Pancreas (tissue), 10 donors: ENCODE measurements around the gene ARHGAP22. TPM values are rescaled to one million over a fixed set of nuclear protein-coding genes. Genes with fewer than 3 reads are reported as not detected.

Experiments
- ATAC-seq, 4 donors: fragments of 200-7000 bp; cut with Tn5 transposase; one replicate each; pipeline versions ENCODE4 v1.8.0 to v1.9.1; 2020; ENCODE audit warnings: mild to moderate bottlenecking in 4 of 4, moderate library complexity in 4 of 4
- DNase-seq, 6 donors: peaks; one replicate each; pipeline ENCODE4 v3.0.0-alpha.2; 2020
- FAIRE-seq: peaks from 2 replicates; lab custom pipeline; 2012; peaks lifted over from hg19 to GRCh38; lab: Jason Lieb, UNC
- H3K27ac ChIP-seq, 4 donors: fragments of 200-600 bp; sonication (generic); 1 replicate in 3 of 4; 2 replicates in 1 of 4; pipeline versions ENCODE4 v1.5.0 to v1.8.0; 2020
- H3K27me3 ChIP-seq, 4 donors: fragments of 200-600 bp; one replicate each; pipeline ENCODE4 v1.8.0; 2021
- H3K36me3 ChIP-seq, 3 donors: fragments of 200-600 bp; sonication (generic) in 1 of 3; one replicate each; pipeline versions ENCODE4 v1.5.0 to v1.8.0; 2020 to 2021
- H3K4me1 ChIP-seq, 3 donors: fragments of 200-600 bp; one replicate each; pipeline ENCODE4 v1.8.0; 2021
- H3K4me3 ChIP-seq, 4 donors: fragments of 200-600 bp; sonication (generic) in 2 of 4; one replicate each; pipeline versions ENCODE4 v1.5.0 to v1.8.0; 2020 to 2021
- H3K9me3 ChIP-seq, 4 donors: fragments of 200-600 bp; one replicate each; pipeline ENCODE4 v1.8.0; 2021
- CTCF ChIP-seq, 4 donors: fragments of 200-600 bp; sonication (generic) in 3 of 4; IDR thresholded peaks; one replicate each; pipeline versions ENCODE4 v1.5.0 to v1.8.0; 2021; ENCODE audit warnings: antibody characterized with exemption in 4 of 4
- WGBS, 2 donors: extraction: QIAGEN DNeasy Blood & Tissue Kit; methylation state at CpG; one replicate each; pipeline ENCODE4 v1.1.7; 2013; 5-methylcytosine and 5-hydroxymethylcytosine counted together
- intact Hi-C, 3 donors: fragments of 100-400 bp; cut with DNase I; formaldehyde crosslinking; loops; one replicate each; pipeline versions ENCODE4 v1.11.1 to v1.14.2; 2022
- polyA plus RNA-seq, 2 donors: library from polyadenylated mRNA; stranded (reverse); fragments of 200-250 nt; gene quantifications; one replicate each; pipeline ENCODE4 v1.2.3, GENCODE V29; 2013
- total RNA-seq, 6 donors: library from RNA; stranded (reverse); fragmentation: NEBNext Ultra II Directional in 4 of 6; extraction: Animal tissue kit (Norgen Biotek cat#: 25700) in 4 of 6; gene quantifications; one replicate each; pipeline versions ENCODE4 v1.2.1 to v1.2.4, GENCODE V29; 2021 to 2023
- donor health status: healthy with polysubstance abuse.
- donor health status: DM: no; HTN: no; CAD: no; lungs with moderate emphysema.
- donor health status: DM: no; HTN: no; CAD: no.
- donor health status: control.
- donor health status: control.
- donor health status: Bipolar disorder and iron deficiency.
- donor health status: DM: yes; HTN: yes; CAD: no.
- donor health status: DM: no; HTN: no; CAD: no.
- donor health status: DM: no; HTN: no; CAD: no.
- donor health status: DM: yes; HTN: yes; CAD: no.

Gene ARHGAP22
- total and polyA plus RNA-seq, 8 donors = 1.1 to 6.0 (median 1.9) TPM

DNA sequence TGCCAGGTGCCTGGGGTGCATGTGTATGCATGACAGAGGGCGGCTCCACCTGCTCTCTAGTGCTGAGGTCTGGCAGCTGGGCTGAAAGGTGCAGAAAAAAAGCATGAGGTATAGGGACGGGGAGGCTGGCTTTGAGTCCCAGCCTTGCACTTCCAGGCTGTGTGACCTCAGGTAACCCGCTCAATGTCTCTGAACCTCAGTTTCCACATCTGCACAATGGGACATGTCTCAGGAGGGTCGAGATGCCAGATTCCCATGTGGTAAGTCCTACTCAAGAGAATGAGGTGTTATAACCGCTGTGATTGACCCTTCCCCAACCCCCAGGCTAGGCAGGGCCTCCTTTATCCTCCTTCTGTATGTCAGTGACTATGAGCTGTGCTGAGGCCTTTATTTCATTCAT lies 48.8 kb downstream of the ARHGAP22 start:
- no peaks in the 10 kb centered on the region for H3K4me1 ChIP-seq
- H3K36me3 ChIP-seq = no peaks in the 10 kb centered on the region
- WGBS, 2 donors = 84 to 92% methylated on average over 5 of the region's 5 CpGs
- no peaks in the 10 kb centered on the region for H3K9me3 ChIP-seq
- ATAC-seq (no peak), FAIRE-seq (no peak), DNase-seq (peak in 1 of 6 donors; percentile 2)
- H3K27me3 ChIP-seq = no peaks in the 10 kb centered on the region
- TF ChIP-seq CTCF (IDR thresholded peaks at IDR 0.05) = no peak
- H3K27ac ChIP-seq = no peak overlapping the region
- H3K4me3 ChIP-seq = no peak overlapping the region
- intact Hi-C loops = loop anchor here in 1 of 3 donors (10.0 kb wide), 1 partner anchor 99 kb away; no protein-coding TSS in a partner anchor

DNA sequence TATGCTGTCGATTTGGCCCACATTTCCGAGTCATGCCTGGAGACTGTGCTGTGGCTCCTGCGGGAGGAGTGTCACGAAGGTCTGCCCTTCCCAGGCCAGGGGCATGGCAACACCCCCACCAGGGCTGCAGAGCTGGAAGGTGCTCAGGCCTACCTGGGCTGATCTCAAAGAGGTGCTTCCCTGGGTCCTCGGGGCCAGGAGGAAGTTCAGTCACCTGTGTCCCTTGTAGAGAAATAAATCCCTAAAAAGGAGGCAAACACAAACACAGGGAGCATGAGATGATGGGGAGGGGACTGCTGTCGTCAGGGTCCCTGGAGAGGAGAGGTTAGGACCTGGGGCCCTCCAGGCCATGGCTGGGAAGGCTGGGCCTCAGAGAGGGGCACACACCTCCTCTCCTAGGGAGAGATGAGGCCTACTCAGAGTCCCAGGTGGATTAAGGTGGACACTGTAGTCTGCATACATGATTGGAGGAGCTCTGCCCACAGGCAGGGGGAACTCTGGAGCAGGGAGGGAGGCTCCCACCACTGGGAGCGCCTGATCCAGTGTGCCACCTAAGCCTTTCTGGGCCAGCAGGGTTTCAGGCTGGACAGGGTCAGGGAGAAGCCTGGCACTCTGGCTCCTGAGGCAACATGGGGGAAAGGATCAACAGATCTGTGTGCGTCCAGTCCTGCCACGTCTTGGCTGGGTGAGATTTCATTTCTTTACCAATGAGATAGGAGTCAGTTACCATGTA lies 49.4 kb downstream of the ARHGAP22 start:
- Histone ChIP-seq H3K4me1 (no peaks in the 10 kb centered on the region), H3K4me3 (no peak overlapping the region), H3K9me3 (no peaks in the 10 kb centered on the region), H3K36me3 (no peaks in the 10 kb centered on the region), H3K27ac (no peak overlapping the region), H3K27me3 (no peaks in the 10 kb centered on the region)
- intact Hi-C loops = loop anchor here in 1 of 3 donors (10.0 kb wide), 1 partner anchor 99 kb away; no protein-coding TSS in a partner anchor
- ATAC-seq (no peak), FAIRE-seq (no peak), DNase-seq (peak in 1 of 6 donors; percentile 8)
- 79% methylated on average over 9 of the region's 9 CpGs for WGBS, 2 donors
- TF ChIP-seq CTCF (IDR thresholded peaks at IDR 0.05) = no peak

DNA sequence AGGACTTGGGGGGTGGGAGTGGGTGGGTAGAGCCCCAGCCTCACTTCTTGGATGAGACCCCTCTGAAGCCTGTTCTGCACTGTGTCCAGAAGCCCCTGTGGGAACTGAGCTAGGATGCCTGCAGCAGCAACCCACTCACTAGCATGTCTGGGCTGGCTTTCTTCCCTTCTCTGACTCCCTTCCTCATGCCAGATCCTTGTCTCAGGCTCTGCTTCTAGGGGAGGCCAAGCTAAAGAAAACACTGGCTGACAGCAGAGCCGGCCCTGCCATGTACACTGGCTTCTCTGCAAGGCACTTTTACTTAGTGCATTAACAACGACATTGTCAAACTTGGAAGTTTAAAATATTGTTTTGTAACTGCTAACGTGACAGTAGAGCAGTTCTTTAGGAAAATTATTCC lies 50.2 kb downstream of the ARHGAP22 start:
- H3K27ac ChIP-seq = no peak overlapping the region
- ATAC-seq (no peak), FAIRE-seq (no peak), DNase-seq (no peak)
- WGBS, 2 donors = 68 to 78% methylated on average over 3 of the region's 3 CpGs
- no peaks in the 10 kb centered on the region for H3K27me3 ChIP-seq
- intact Hi-C loops = loop anchor here in 2 of 3 donors (5.0 to 10.0 kb wide), 2 partner anchors 100 to 103 kb away; no protein-coding TSS in a partner anchor
- no peaks in the 10 kb centered on the region for H3K36me3 ChIP-seq
- no peaks in the 10 kb centered on the region for H3K9me3 ChIP-seq
- TF ChIP-seq CTCF (IDR thresholded peaks at IDR 0.05) = no peak
- H3K4me1 ChIP-seq = no peaks in the 10 kb centered on the region
- H3K4me3 ChIP-seq = no peak overlapping the region

DNA sequence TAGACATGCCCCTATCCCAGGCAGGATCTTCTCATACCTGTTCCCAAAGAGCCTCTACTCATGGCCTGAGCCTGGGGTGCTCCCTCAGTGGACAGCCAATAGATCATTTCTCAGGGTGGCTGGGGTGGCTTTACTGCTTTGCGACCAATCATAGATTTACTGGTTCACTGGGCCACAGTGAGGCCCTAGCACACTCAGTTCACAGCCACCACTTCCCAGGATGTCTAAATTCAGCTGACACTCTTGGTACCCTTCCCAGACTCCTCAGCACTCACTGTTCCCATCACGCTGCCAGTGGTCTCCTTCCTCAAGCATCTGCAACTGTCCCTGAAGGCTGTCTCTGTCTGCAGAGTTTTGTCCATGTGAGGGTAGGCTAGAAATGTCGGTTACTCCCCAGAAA lies 50.6 kb downstream of the ARHGAP22 start:
- no peaks in the 10 kb centered on the region for H3K4me1 ChIP-seq
- DNase-seq = no peak
- no peak for TF ChIP-seq CTCF (IDR thresholded peaks at IDR 0.05)
- H3K27ac ChIP-seq = no peak overlapping the region
- WGBS, 2 donors = 81 to 86% methylated on average over 3 of the region's 3 CpGs
- no peak overlapping the region for H3K4me3 ChIP-seq
- H3K9me3 ChIP-seq = no peaks in the 10 kb centered on the region
- no peaks in the 10 kb centered on the region for H3K36me3 ChIP-seq
- intact Hi-C loops = loop anchor here in 2 of 3 donors (5.0 to 10.0 kb wide), 2 partner anchors 101 to 103 kb away; no protein-coding TSS in a partner anchor
- H3K27me3 ChIP-seq = no peaks in the 10 kb centered on the region
- no peak for ATAC-seq
- FAIRE-seq = no peak
